CD14-positive monocyte (primary cell): ENCODE data around the gene SIX3. TPM values are rescaled to one million over a fixed set of nuclear protein-coding genes. Genes with fewer than 3 reads are reported as not detected.

Experiments used
- DNase-seq, 3 donors: peaks; one replicate each; pipeline ENCODE4 v3.0.0-alpha.2; 2011 to 2022
- H2AFZ ChIP-seq: 2 replicates; pipeline ENCODE4 v1.6.0; 2012; ENCODE audit warnings: mild to moderate bottlenecking, low read depth, low read length, inconsistent platforms; ENCODE audit not compliant: insufficient read depth, poor library complexity, severe bottlenecking
- H3K27ac ChIP-seq, 2 donors: 1 replicate in 1 of 2; 2 replicates in 1 of 2; pipeline ENCODE4 v1.5.1; 2012 to 2013; ENCODE audit warnings: low read length in 2 of 2, control low read depth in 1 of 2, inconsistent platforms in 1 of 2, low read depth in 1 of 2, mild to moderate bottlenecking in 1 of 2
- H3K27me3 ChIP-seq, 2 donors: one replicate each; pipeline versions ENCODE4 v1.6.0 to v1.6.1; 2011 to 2013; ENCODE audit warnings: low read length in 2 of 2; ENCODE audit not compliant: control insufficient read depth in 2 of 2, insufficient read depth in 2 of 2
- H3K36me3 ChIP-seq, 2 donors: replicated peaks in 1 of 2; 1 replicate in 1 of 2; 2 replicates in 1 of 2; pipeline versions ENCODE4 v1.5.1 to v1.6.1; 2012 to 2013; ENCODE audit warnings: low read length in 2 of 2, control low read depth in 1 of 2, inconsistent platforms in 1 of 2, mild to moderate bottlenecking in 1 of 2; ENCODE audit not compliant: insufficient read depth in 2 of 2, control insufficient read depth in 1 of 2
- H3K4me1 ChIP-seq, 2 donors: 1 replicate in 1 of 2; 2 replicates in 1 of 2; pipeline versions ENCODE4 v1.5.1 to v1.6.1; 2012 to 2013; ENCODE audit warnings: low read length in 2 of 2, control low read depth in 1 of 2, inconsistent platforms in 1 of 2, mild to moderate bottlenecking in 1 of 2, moderate library complexity in 1 of 2; ENCODE audit not compliant: insufficient read depth in 2 of 2, control insufficient read depth in 1 of 2
- H3K4me2 ChIP-seq: replicated peaks from 2 replicates; pipeline ENCODE3; 2012; ENCODE audit warnings: low read length, moderate library complexity, mild to moderate bottlenecking; ENCODE audit not compliant: poor library complexity, severe bottlenecking; ENCODE audit errors: extremely low read depth
- H3K4me3 ChIP-seq, 3 experiments: fragments of 200-600 bp in 1 of 3; sonication (generic) in 1 of 3; replicated peaks in 1 of 3; 1 replicate in 2 of 3; 2 replicates in 1 of 3; pipeline ENCODE4 v1.5.1; 2011 to 2013; ENCODE audit warnings: low read length in 3 of 3, mild to moderate bottlenecking in 3 of 3, control low read depth in 2 of 3, low read depth in 2 of 3, inconsistent platforms in 1 of 3, moderate library complexity in 1 of 3
- H3K79me2 ChIP-seq: 2 replicates; pipeline ENCODE4 v1.6.0; 2012; ENCODE audit warnings: mild to moderate bottlenecking, control low read depth, inconsistent platforms, low read length, moderate library complexity; ENCODE audit not compliant: insufficient read depth
- H3K9ac ChIP-seq: 2 replicates; pipeline ENCODE4 v1.6.0; 2017; ENCODE audit warnings: low read length, mild to moderate bottlenecking; ENCODE audit not compliant: insufficient read depth, poor library complexity, severe bottlenecking
- H3K9me3 ChIP-seq, 2 donors: replicated peaks in 1 of 2; 1 replicate in 1 of 2; 2 replicates in 1 of 2; pipeline versions ENCODE4 v1.5.1 to v1.6.1; 2012 to 2013; ENCODE audit warnings: low read length in 2 of 2, control low read depth in 1 of 2; ENCODE audit not compliant: control insufficient read depth in 1 of 2, insufficient read depth in 1 of 2
- H4K20me1 ChIP-seq: 2 replicates; pipeline ENCODE4 v1.6.0; 2012; ENCODE audit warnings: mild to moderate bottlenecking, low read length, control low read depth, moderate library complexity; ENCODE audit not compliant: insufficient read depth
- H3K27ac Mint-ChIP-seq, 7 donors: one replicate each; pipeline ENCODE4 v1.8.0; 2020; ENCODE audit warnings: mild to moderate bottlenecking in 7 of 7, mixed read lengths in 7 of 7, moderate library complexity in 6 of 7, inconsistent platforms in 2 of 7
- H3K27me3 Mint-ChIP-seq, 3 donors: one replicate each; pipeline ENCODE4 v1.8.0; 2021 to 2022; ENCODE audit warnings: low read depth in 3 of 3, mild to moderate bottlenecking in 3 of 3, mixed read lengths in 3 of 3, moderate library complexity in 3 of 3, inconsistent platforms in 1 of 3
- H3K36me3 Mint-ChIP-seq, 2 donors: one replicate each; pipeline ENCODE4 v1.8.0; 2020; ENCODE audit warnings: mixed read lengths in 2 of 2, inconsistent platforms in 1 of 2, mild to moderate bottlenecking in 1 of 2
- H3K4me1 Mint-ChIP-seq: one replicate; pipeline ENCODE4 v1.8.0; 2020; ENCODE audit warnings: mild to moderate bottlenecking, mixed read lengths
- H3K4me3 Mint-ChIP-seq, 2 donors: one replicate each; pipeline ENCODE4 v1.8.0; 2020; ENCODE audit warnings: mild to moderate bottlenecking in 2 of 2, mixed read lengths in 2 of 2, moderate library complexity in 1 of 2
- H3K9me3 Mint-ChIP-seq, 7 donors: one replicate each; pipeline ENCODE4 v1.8.0; 2020 to 2022; ENCODE audit warnings: mixed read lengths in 7 of 7, mild to moderate bottlenecking in 6 of 7, moderate library complexity in 6 of 7, inconsistent platforms in 2 of 7
- WGBS: methylation state at CpG from one replicate; pipeline ENCODE4 v1.1.5; 2013; ENCODE audit warnings: missing lambda C conversion rate; ENCODE audit not compliant: insufficient coverage; 5-methylcytosine and 5-hydroxymethylcytosine counted together
- intact Hi-C, 2 donors: fragments of 100-400 bp; cut with micrococcal nuclease; formaldehyde crosslinking; loops; one replicate each; pipeline versions ENCODE4 v1.15.0 to v1.15.1; 2023
- polyA plus RNA-seq, 3 donors: library from polyadenylated mRNA; depleted of rRNA in 1 of 3; unstranded in 2 of 3; stranded (reverse) in 1 of 3; fragments of 300-500 nt in 2 of 3; fragments of >200 nt in 1 of 3; fragmentation: Illumina TruSeq in 2 of 3; gene quantifications; 1 replicate in 2 of 3; 2 replicates in 1 of 3; pipeline ENCODE4 v1.2.3, GENCODE V29; 2012 to 2021
- TF ChIP-seq, protein P1 (sequence below): fragments of 200-600 bp; IDR thresholded peaks from one replicate; pipeline ENCODE4 v1.8.0; 2022; ENCODE audit warnings: antibody characterized with exemption, mild to moderate bottlenecking

The SIX3 gene
- polyA plus RNA-seq, 3 donors = not detected

DNA sequence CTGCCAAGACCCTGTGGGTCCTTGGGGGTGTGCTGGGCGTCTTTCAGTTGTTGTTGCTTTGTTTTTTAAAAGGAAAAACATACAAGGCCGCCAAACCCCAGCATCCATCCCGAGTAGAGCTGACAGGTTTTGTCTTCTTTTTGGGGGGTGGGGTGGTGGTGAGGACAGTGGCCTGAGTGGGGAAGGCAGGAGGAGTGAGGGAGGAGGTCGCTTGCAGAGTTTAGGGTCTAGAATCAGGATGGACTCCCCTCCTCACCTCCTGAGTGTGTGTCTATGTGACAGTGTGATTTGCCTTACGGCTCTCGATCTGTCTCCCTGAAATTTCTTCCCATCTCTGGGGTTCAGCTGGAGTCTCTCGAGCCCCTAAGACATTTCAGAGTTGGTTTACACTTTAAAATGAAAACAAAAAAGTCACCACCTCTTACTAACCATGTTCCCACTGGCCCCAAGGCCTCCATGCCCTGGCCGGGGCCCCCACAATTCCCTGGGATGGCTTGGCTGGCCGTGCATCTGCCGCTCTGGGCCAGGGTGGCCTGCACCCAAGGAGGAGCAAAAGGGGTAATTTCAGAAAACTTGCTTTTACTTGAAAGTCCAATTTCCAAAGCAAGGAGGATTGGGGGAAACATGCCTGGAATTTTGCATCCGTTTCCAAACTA, 5.0 kb downstream of the SIX3 start:
- H3K27me3 ChIP-seq = peaks cover 81 to 100% of the 10 kb centered on the region in 2 donors

DNA sequence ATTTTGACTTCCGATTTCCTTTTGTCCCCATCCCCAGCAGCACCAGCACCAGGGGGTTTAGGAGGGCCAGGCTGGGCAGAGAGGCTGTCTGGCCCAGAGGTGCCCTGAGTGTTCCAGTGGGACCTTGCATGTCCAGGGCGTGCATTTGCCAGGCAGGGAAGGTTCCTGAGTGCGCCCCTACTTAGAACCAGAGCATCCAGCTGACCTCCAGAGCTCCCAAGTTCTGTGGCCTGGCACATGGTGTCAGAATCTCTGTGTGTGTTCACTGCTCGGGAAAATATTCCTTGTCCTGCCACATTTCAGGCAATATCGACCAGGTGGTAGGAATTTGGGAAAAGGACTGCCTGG, 5.5 kb downstream of the SIX3 start:
- H3K36me3 Mint-ChIP-seq = peaks cover 3 to 5% of the 10 kb centered on the region in 2 donors
- no peak overlapping the region for H3K9ac ChIP-seq
- H3K27ac Mint-ChIP-seq = peak overlapping the region in 1 of 7 donors; percentile 5
- no peak overlapping the region for H3K4me2 ChIP-seq
- peaks cover 0 to 40% of the 10 kb centered on the region in 2 donors for H3K9me3 ChIP-seq
- H3K36me3 ChIP-seq = no peaks in the 10 kb centered on the region
- intact Hi-C loops = no loop called here
- H3K4me1 ChIP-seq = peaks cover 11 to 18% of the 10 kb centered on the region in 2 donors
- peaks cover 0 to 31% (median 7%) of the 10 kb centered on the region in 7 donors for H3K9me3 Mint-ChIP-seq
- TF ChIP-seq, protein P1, sequence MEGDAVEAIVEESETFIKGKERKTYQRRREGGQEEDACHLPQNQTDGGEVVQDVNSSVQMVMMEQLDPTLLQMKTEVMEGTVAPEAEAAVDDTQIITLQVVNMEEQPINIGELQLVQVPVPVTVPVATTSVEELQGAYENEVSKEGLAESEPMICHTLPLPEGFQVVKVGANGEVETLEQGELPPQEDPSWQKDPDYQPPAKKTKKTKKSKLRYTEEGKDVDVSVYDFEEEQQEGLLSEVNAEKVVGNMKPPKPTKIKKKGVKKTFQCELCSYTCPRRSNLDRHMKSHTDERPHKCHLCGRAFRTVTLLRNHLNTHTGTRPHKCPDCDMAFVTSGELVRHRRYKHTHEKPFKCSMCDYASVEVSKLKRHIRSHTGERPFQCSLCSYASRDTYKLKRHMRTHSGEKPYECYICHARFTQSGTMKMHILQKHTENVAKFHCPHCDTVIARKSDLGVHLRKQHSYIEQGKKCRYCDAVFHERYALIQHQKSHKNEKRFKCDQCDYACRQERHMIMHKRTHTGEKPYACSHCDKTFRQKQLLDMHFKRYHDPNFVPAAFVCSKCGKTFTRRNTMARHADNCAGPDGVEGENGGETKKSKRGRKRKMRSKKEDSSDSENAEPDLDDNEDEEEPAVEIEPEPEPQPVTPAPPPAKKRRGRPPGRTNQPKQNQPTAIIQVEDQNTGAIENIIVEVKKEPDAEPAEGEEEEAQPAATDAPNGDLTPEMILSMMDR = no peak
- no peak overlapping the region for H2AFZ ChIP-seq
- H4K20me1 ChIP-seq = no peaks in the 10 kb centered on the region
- peaks cover 84 to 99% of the 10 kb centered on the region in 2 donors for H3K27me3 ChIP-seq
- H3K4me1 Mint-ChIP-seq = peaks cover 23% of the 10 kb centered on the region
- H3K4me3 Mint-ChIP-seq = peak overlapping the region in 1 of 2 donors; percentile 60
- DNase-seq = no peak
- H3K4me3 ChIP-seq = no peak overlapping the region
- no peaks in the 10 kb centered on the region for H3K79me2 ChIP-seq
- H3K27ac ChIP-seq = no peak overlapping the region
- H3K27me3 Mint-ChIP-seq = peaks cover 92 to 99% (median 97%) of the 10 kb centered on the region in 3 donors
- 90% methylated on average over 2 of the region's 5 CpGs for WGBS

More for the DNA sequence above, 5.0 kb downstream of the SIX3 start:
- peaks cover 0 to 40% of the 10 kb centered on the region in 2 donors for H3K9me3 ChIP-seq
- TF ChIP-seq, protein P1 = no peak
- Mint-ChIP-seq H3K27ac (no peak overlapping the region), H3K4me1 (peaks cover 28% of the 10 kb centered on the region), H3K9me3 (peaks cover 0 to 35% (median 7%) of the 10 kb centered on the region in 7 donors), H3K27me3 (peaks cover 93 to 100% (median 97%) of the 10 kb centered on the region in 3 donors), H3K4me3 (peak overlapping the region in 1 of 2 donors; percentile 75), H3K36me3 (peaks cover 5 to 7% of the 10 kb centered on the region in 2 donors)
- WGBS = 35% methylated on average over 3 of the region's 11 CpGs
- H3K4me2 ChIP-seq = no peak overlapping the region
- no peaks in the 10 kb centered on the region for H4K20me1 ChIP-seq
- H3K4me1 ChIP-seq = peaks cover 11 to 20% of the 10 kb centered on the region in 2 donors
- no peak overlapping the region for H3K9ac ChIP-seq
- intact Hi-C loops = no loop called here
- DNase-seq = no peak
- no peak overlapping the region for H3K27ac ChIP-seq
- no peaks in the 10 kb centered on the region for H3K79me2 ChIP-seq
- no peaks in the 10 kb centered on the region for H3K36me3 ChIP-seq
- no peak overlapping the region for H3K4me3 ChIP-seq
- no peak overlapping the region for H2AFZ ChIP-seq
